ENCODE data around the gene PRSS37.
"Not testable (repeated sequence)": the region's sequence is repeated elsewhere in the genome, so short reads cannot be mapped to it uniquely, and the experiment has no call there.

Gene PRSS37

GRCh38 chr7:141841385-141841784 lies at the start of gene PRSS37:
TSS of gene PRSS37 (minus strand) at chr7:141841485. CDS start at chr7:141841049, 436 bp downstream.
- no peak for DNase-seq (ENCODE audit: low read depth in 2 of 2)

- DNase-seq (ENCODE audit: low read depth in 2 of 2) = no peak
Measured at GRCh38 chr7:141889321-141889720, 48.0 kb upstream of the PRSS37 start.

GRCh38 chr7:141884539-141885225 lies 43.4 kb upstream of the PRSS37 start:
- DNase-seq (ENCODE audit: low read depth in 2 of 2) = no peak

GRCh38 chr7:141880960-141881359 lies 39.7 kb upstream of the PRSS37 start:
- no peak for DNase-seq (ENCODE audit: low read depth in 2 of 2)

- DNase-seq (ENCODE audit: low read depth in 2 of 2) = no peak
Measured at GRCh38 chr7:141877365-141877764, 36.1 kb upstream of the PRSS37 start.

GRCh38 chr7:141876371-141876770 lies 35.1 kb upstream of the PRSS37 start:
- no peak for DNase-seq (ENCODE audit: low read depth in 2 of 2)

GRCh38 chr7:141875453-141875852 lies 34.2 kb upstream of the PRSS37 start:
- DNase-seq (ENCODE audit: low read depth in 2 of 2) = no peak

- no peak for DNase-seq (ENCODE audit: low read depth in 2 of 2)
Measured at GRCh38 chr7:141874787-141875186, 33.5 kb upstream of the PRSS37 start.

GRCh38 chr7:141872931-141873330 lies 31.6 kb upstream of the PRSS37 start:
- DNase-seq (ENCODE audit: low read depth in 2 of 2) = no peak

- DNase-seq (ENCODE audit: low read depth in 2 of 2) = no peak
Measured at GRCh38 chr7:141866974-141867373, 25.7 kb upstream of the PRSS37 start.

GRCh38 chr7:141864765-141865447 lies 23.6 kb upstream of the PRSS37 start:
- no peak for DNase-seq (ENCODE audit: low read depth in 2 of 2)

GRCh38 chr7:141860207-141860606 lies 18.9 kb upstream of the PRSS37 start:
- no peak for DNase-seq (ENCODE audit: low read depth in 2 of 2)

- no peak for DNase-seq (ENCODE audit: low read depth in 2 of 2)
Measured at GRCh38 chr7:141847996-141848395, 6.7 kb upstream of the PRSS37 start.

- no peak for DNase-seq (ENCODE audit: low read depth in 2 of 2)
Measured at GRCh38 chr7:141844256-141844655, 3.0 kb upstream of the PRSS37 start.

GRCh38 chr7:141842904-141843303 lies 1.6 kb upstream of the PRSS37 start:
- DNase-seq (ENCODE audit: low read depth in 2 of 2) = no peak

- no peak for DNase-seq (ENCODE audit: low read depth in 2 of 2)
Measured at GRCh38 chr7:141840708-141841107, 577 bp downstream of the PRSS37 start.

- no peak for DNase-seq (ENCODE audit: low read depth in 2 of 2)
Measured at GRCh38 chr7:141839256-141839655, 2.0 kb downstream of the PRSS37 start.

- DNase-seq (ENCODE audit: low read depth in 2 of 2) = no peak
Measured at GRCh38 chr7:141838581-141838980, 2.7 kb downstream of the PRSS37 start.

GRCh38 chr7:141837683-141838082 lies 3.6 kb downstream of the PRSS37 start:
- DNase-seq (ENCODE audit: low read depth in 2 of 2) = no peak

GRCh38 chr7:141822432-141822831 lies 18.9 kb downstream of the PRSS37 start:
- not testable (repeated sequence) for DNase-seq (ENCODE audit: low read depth in 2 of 2)

- no peak for DNase-seq (ENCODE audit: low read depth in 2 of 2)
Measured at GRCh38 chr7:141820067-141820466, 21.2 kb downstream of the PRSS37 start.

GRCh38 chr7:141792526-141792925 lies 48.8 kb downstream of the PRSS37 start:
- no peak for DNase-seq (ENCODE audit: low read depth in 2 of 2)

GRCh38 chr7:141789917-141790316 lies 51.4 kb downstream of the PRSS37 start, which contains the start of gene TAS2R5:
TSS of gene TAS2R5 (plus strand) at chr7:141790217. CDS start at chr7:141790362, 145 bp downstream.
- no peak for DNase-seq (ENCODE audit: low read depth in 2 of 2)

All from stimulated activated CD4-positive, alpha-beta T cell treated with anti-CD3 and anti-CD28 coated beads, Interleukin-1b, Interleukin-23, amount 100 ng/mL, for 4 hours (primary cell).